Measurements from ENCODE around the gene PHETA1.

GRCh38 chr12:111377440-111377839 lies 8.5 kb upstream of the PHETA1 start:
- TF ChIP-seq EZH2 (IDR thresholded peaks at IDR 0.05; ENCODE audit: low read depth, unreplicated experiment) (no peak), POLR2AphosphoS5 (IDR thresholded peaks at IDR 0.05; ENCODE audit: low read depth) (no peak), EZH2phosphoT487 (IDR thresholded peaks at IDR 0.05; ENCODE audit: unreplicated experiment) (no peak), CTCF (conservative IDR thresholded peaks at IDR 0.05; ENCODE audit: low read depth in 2 of 2) (no peak), ETS1 (IDR thresholded peaks at IDR 0.05) (no peak), ZNF114 (CRISPR knock-in tag; IDR thresholded peaks at IDR 0.05) (no peak), CREB1 (CRISPR knock-in tag; IDR thresholded peaks at IDR 0.05; ENCODE audit: low read depth) (no peak), STAT1 (IDR thresholded peaks at IDR 0.05; ENCODE audit: unreplicated experiment) (no peak), NANOG (IDR thresholded peaks at IDR 0.05; ENCODE audit: borderline replicate concordance) (no peak), ZNF331 (CRISPR knock-in tag; IDR thresholded peaks at IDR 0.05; ENCODE audit: low read depth) (no peak)
- TF ChIP-seq, protein P1, sequence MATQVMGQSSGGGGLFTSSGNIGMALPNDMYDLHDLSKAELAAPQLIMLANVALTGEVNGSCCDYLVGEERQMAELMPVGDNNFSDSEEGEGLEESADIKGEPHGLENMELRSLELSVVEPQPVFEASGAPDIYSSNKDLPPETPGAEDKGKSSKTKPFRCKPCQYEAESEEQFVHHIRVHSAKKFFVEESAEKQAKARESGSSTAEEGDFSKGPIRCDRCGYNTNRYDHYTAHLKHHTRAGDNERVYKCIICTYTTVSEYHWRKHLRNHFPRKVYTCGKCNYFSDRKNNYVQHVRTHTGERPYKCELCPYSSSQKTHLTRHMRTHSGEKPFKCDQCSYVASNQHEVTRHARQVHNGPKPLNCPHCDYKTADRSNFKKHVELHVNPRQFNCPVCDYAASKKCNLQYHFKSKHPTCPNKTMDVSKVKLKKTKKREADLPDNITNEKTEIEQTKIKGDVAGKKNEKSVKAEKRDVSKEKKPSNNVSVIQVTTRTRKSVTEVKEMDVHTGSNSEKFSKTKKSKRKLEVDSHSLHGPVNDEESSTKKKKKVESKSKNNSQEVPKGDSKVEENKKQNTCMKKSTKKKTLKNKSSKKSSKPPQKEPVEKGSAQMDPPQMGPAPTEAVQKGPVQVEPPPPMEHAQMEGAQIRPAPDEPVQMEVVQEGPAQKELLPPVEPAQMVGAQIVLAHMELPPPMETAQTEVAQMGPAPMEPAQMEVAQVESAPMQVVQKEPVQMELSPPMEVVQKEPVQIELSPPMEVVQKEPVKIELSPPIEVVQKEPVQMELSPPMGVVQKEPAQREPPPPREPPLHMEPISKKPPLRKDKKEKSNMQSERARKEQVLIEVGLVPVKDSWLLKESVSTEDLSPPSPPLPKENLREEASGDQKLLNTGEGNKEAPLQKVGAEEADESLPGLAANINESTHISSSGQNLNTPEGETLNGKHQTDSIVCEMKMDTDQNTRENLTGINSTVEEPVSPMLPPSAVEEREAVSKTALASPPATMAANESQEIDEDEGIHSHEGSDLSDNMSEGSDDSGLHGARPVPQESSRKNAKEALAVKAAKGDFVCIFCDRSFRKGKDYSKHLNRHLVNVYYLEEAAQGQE (IDR thresholded peaks at IDR 0.05; ENCODE audit: unreplicated experiment): no peak

Measured in GM23338 (cell line).